GM12892 (cell line): Measurements from ENCODE around the gene LSMEM2.

Source experiments
- DNase-seq: peaks from one replicate; pipeline ENCODE4 v3.0.0; 2011; ENCODE audit not compliant: insufficient read length
- FAIRE-seq: peaks from 2 replicates; lab custom pipeline; 2011; peaks lifted over from hg19 to GRCh38; lab: Jason Lieb, UNC
- POLR2A ChIP-seq: IDR thresholded peaks from 2 replicates; pipeline ENCODE4 v1.6.1; 2011; ENCODE audit warnings: low read depth, low read length, control low read depth
- POLR2AphosphoS5 ChIP-seq: IDR thresholded peaks from 2 replicates; pipeline ENCODE4 v1.6.1; 2011; ENCODE audit warnings: low read depth, low read length, control low read depth
- TAF1 ChIP-seq: IDR thresholded peaks from 2 replicates; pipeline ENCODE4 v1.6.1; 2011; ENCODE audit warnings: low read depth, mild to moderate bottlenecking, control low read depth, low read length, borderline replicate concordance

The LSMEM2 gene

GRCh38 chr3:50318615-50319014 is 39.7 kb downstream of the LSMEM2 start:
- FAIRE-seq (no peak), DNase-seq (no peak)
- no peak for TF ChIP-seq POLR2A
- TF ChIP-seq TAF1 = no peak
- TF ChIP-seq POLR2AphosphoS5 = no peak

- DNase-seq (no peak), FAIRE-seq (no peak)
- no peak for TF ChIP-seq POLR2AphosphoS5
- no peak for TF ChIP-seq POLR2A
- TF ChIP-seq TAF1 = no peak
These were observed 40.5 kb downstream of the LSMEM2 start for GRCh38 chr3:50319181-50319893.

GRCh38 chr3:50319894-50320625 is 41.2 kb downstream of the LSMEM2 start:
- TF ChIP-seq POLR2A = no peak
- TF ChIP-seq TAF1 = no peak
- no peak for TF ChIP-seq POLR2AphosphoS5
- no peak for FAIRE-seq
- no peak for DNase-seq

GRCh38 chr3:50320853-50321335 is 42.0 kb downstream of the LSMEM2 start:
- FAIRE-seq = no peak
- no peak for TF ChIP-seq POLR2A

GRCh38 chr3:50321336-50322114 is 42.6 kb downstream of the LSMEM2 start:
- peak; percentile 94 for DNase-seq
- peak; percentile 97 for FAIRE-seq
- TF ChIP-seq TAF1 (0 out of 2 replicates have a peak, but pooled peaks have one; percentile 6), POLR2A (peak; percentile 83; the same call in 1 of the 2 replicates), POLR2AphosphoS5 (no peak)

More at GRCh38 chr3:50320853-50321335, 42.0 kb downstream of the LSMEM2 start:
- DNase-seq = peak; percentile 80

GRCh38 chr3:50322115-50322385 is 43.2 kb downstream of the LSMEM2 start:
- FAIRE-seq = no peak
- no peak for TF ChIP-seq TAF1
- no peak for TF ChIP-seq POLR2AphosphoS5
- no peak for TF ChIP-seq POLR2A
- DNase-seq = no peak

- FAIRE-seq = no peak
- TF ChIP-seq POLR2A = no peak
- TF ChIP-seq POLR2AphosphoS5 = no peak
- TF ChIP-seq TAF1 = no peak
- no peak for DNase-seq
These were observed 43.7 kb downstream of the LSMEM2 start, which contains the start of gene HYAL2 for GRCh38 chr3:50322386-50323091. Gene HYAL2 (minus strand): TSS chr3:50322745. CDS start chr3:50320489, 2,256 bp downstream.

- DNase-seq (no peak), FAIRE-seq (no peak)
- TF ChIP-seq POLR2A = no peak
- no peak for TF ChIP-seq TAF1
- no peak for TF ChIP-seq POLR2AphosphoS5
These were observed 44.3 kb downstream of the LSMEM2 start for GRCh38 chr3:50323092-50323600.

- FAIRE-seq (no peak), DNase-seq (no peak)
- TF ChIP-seq POLR2AphosphoS5 (no peak), POLR2A (peak; percentile 26; the same call in 1 of the 2 replicates), TAF1 (no peak)
These were observed 44.8 kb downstream of the LSMEM2 start for GRCh38 chr3:50323614-50324199.
